Panc1 (cell line): ENCODE data around the gene CHMP1A. TPM values are rescaled to one million over a fixed set of nuclear protein-coding genes. Genes with fewer than 3 reads are reported as not detected.

Source experiments
- total RNA-seq: library from RNA; stranded (reverse); gene quantifications from one replicate; pipeline ENCODE4 v1.2.1, GENCODE V29; 2021; ENCODE audit not compliant: unreplicated experiment

The CHMP1A gene
- total RNA-seq, 1 experiment from 2014 or later: 98.0 TPM

Other genes with a start within 250 kb of the CHMP1A start
- 99.4 TPM for gene ANKRD11, start 167.1 kb downstream of the CHMP1A start, total RNA-seq
- 118 TPM for gene SPG7, start 149.3 kb downstream of the CHMP1A start, total RNA-seq
- gene RPL13, start 97.0 kb downstream of the CHMP1A start, total RNA-seq: 965 TPM
- gene CPNE7, start 82.0 kb downstream of the CHMP1A start, total RNA-seq: 32.7 TPM
- 0.18 TPM for gene DPEP1, start 44.1 kb downstream of the CHMP1A start, total RNA-seq
- 18.3 TPM for gene SPATA33, start 128 bp upstream of the CHMP1A start, total RNA-seq
- 52.6 TPM for gene CDK10, start 29.0 kb upstream of the CHMP1A start, total RNA-seq
- gene SPATA2L, start 44.0 kb upstream of the CHMP1A start, total RNA-seq: 12.7 TPM
- gene VPS9D1, start 63.2 kb upstream of the CHMP1A start, total RNA-seq: 6.3 TPM
- 19.9 TPM for gene ZNF276, start 63.8 kb upstream of the CHMP1A start, total RNA-seq
- gene FANCA, start 158.9 kb upstream of the CHMP1A start, total RNA-seq: 56.8 TPM
- 21.7 TPM for gene SPIRE2, start 170.8 kb upstream of the CHMP1A start, total RNA-seq
- 144 TPM for gene TCF25, start 215.9 kb upstream of the CHMP1A start, total RNA-seq